ENCODE data around the gene GULP1.
"Not testable (repeated sequence)": the region's sequence is repeated elsewhere in the genome, so short reads cannot be mapped to it uniquely, and the experiment has no call there.

Gene GULP1

DNA sequence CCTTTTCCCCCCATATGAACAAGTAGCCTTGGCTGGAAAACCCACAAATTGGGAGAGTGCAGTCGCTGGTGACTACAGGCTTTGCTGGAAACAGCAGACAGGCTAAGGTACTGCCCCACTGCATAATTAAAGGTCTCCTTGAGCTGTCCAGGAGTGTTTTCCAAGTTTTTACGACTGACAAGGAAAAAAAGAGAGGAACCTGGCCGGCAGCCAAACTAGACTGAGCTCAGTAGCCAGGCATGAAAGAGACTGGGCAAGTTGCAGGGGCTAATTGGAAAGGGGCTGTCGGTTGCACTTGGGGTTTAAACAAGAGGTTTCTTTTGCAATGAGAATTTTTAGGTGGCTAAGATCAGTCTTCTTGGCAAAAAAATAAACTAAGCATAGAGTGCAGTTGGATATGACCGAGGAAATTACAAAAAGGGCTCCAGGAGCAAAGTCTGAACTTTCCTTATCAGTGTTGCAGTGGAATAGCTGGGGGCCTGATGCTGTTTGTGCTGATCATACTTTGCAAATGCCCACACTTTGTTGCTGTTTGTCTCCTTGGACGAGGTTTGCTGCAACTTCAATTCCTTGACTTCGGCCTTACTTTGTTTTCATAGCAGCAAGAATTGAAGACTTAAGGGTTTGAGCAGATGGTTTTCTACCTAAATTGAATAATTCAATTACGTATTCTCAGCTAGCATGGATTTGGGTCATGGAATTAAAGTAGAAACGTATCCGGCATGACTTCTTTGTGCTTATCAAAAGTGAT is 2.1 kb downstream of the GULP1 start:
- peak overlapping the region; percentile 100 for H3K27ac Mint-ChIP-seq
- TF ChIP-seq CTCF (IDR thresholded peaks at IDR 0.05): no peak
- H3K4me3 Mint-ChIP-seq: peak overlapping the region; percentile 91
- DNase-seq: peak; percentile 38
- H3K27me3 Mint-ChIP-seq (ENCODE audit: low read depth, poor library complexity): no peaks in the 10 kb centered on the region
- H3K4me1 Mint-ChIP-seq: peaks cover 46% of the 10 kb centered on the region
- H3K9me3 Mint-ChIP-seq: no peaks in the 10 kb centered on the region
- no peaks in the 10 kb centered on the region for H3K36me3 Mint-ChIP-seq (ENCODE audit: low read depth)

DNA sequence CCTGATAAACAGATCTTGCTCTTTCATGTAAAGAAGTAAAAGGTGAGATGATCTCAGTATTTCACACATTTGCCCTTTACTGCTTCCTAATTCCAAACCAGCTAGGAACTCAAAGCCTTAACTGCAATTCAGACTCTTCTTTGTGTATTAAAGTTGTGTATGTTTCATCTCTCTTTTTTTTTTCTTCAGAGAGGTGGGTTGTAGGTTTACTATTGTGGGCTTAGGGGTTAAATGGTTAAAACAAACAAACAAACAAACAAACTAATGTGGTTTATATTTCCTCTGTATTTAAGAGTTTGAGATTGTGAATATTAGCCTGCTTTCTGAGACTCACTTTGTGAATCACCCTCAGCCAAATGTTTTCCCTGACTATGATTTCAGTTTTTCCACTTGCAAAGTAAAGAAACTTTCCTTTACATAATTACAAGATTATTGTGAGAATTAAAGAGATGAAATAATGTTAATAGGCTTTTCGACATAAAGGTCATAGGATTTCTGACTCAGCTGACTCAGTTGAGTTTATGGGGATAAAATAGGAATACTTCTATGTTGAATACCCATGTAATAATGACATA is 2.8 kb downstream of the GULP1 start:
- Mint-ChIP-seq H3K9me3 (no peaks in the 10 kb centered on the region), H3K4me3 (peak overlapping the region; percentile 91), H3K36me3 (ENCODE audit: low read depth) (no peaks in the 10 kb centered on the region), H3K27ac (peak overlapping the region; percentile 100), H3K27me3 (ENCODE audit: low read depth, poor library complexity) (no peaks in the 10 kb centered on the region), H3K4me1 (peaks cover 46% of the 10 kb centered on the region)
- no peak for DNase-seq
- no peak for TF ChIP-seq CTCF (IDR thresholded peaks at IDR 0.05)

GRCh38 chr2:188295067-188295685 is 3.5 kb downstream of the GULP1 start:
- no peak for DNase-seq
- Mint-ChIP-seq H3K36me3 (ENCODE audit: low read depth) (no peaks in the 10 kb centered on the region), H3K4me1 (peaks cover 46% of the 10 kb centered on the region), H3K9me3 (no peaks in the 10 kb centered on the region), H3K4me3 (peak overlapping the region; percentile 91), H3K27me3 (ENCODE audit: low read depth, poor library complexity) (no peaks in the 10 kb centered on the region), H3K27ac (peak overlapping the region; percentile 75)
- no peak for TF ChIP-seq CTCF (IDR thresholded peaks at IDR 0.05)

- H3K27me3 Mint-ChIP-seq (ENCODE audit: low read depth, poor library complexity): no peaks in the 10 kb centered on the region
- no peaks in the 10 kb centered on the region for H3K36me3 Mint-ChIP-seq (ENCODE audit: low read depth)
- H3K4me3 Mint-ChIP-seq: no peak overlapping the region
- no peak overlapping the region for H3K27ac Mint-ChIP-seq
- DNase-seq: no peak
- peaks cover 38% of the 10 kb centered on the region for H3K4me1 Mint-ChIP-seq
- no peak for TF ChIP-seq CTCF (IDR thresholded peaks at IDR 0.05)
- H3K9me3 Mint-ChIP-seq: no peaks in the 10 kb centered on the region
Measured at GRCh38 chr2:188297978-188298377, 6.3 kb downstream of the GULP1 start.

- not testable (repeated sequence) for DNase-seq; H3K4me3 Mint-ChIP-seq; H3K36me3 Mint-ChIP-seq (ENCODE audit: low read depth); H3K9me3 Mint-ChIP-seq; H3K27me3 Mint-ChIP-seq (ENCODE audit: low read depth, poor library complexity)
- H3K27ac Mint-ChIP-seq: peak overlapping the region; percentile 53
- peaks cover 38% of the 10 kb centered on the region for H3K4me1 Mint-ChIP-seq
Measured at GRCh38 chr2:188298937-188299371, 7.3 kb downstream of the GULP1 start.

GRCh38 chr2:188303363-188304031 is 11.8 kb downstream of the GULP1 start:
- Mint-ChIP-seq H3K27me3 (ENCODE audit: low read depth, poor library complexity) (no peaks in the 10 kb centered on the region), H3K9me3 (no peaks in the 10 kb centered on the region), H3K27ac (no peak overlapping the region), H3K36me3 (ENCODE audit: low read depth) (no peaks in the 10 kb centered on the region), H3K4me1 (peaks cover 18% of the 10 kb centered on the region), H3K4me3 (no peak overlapping the region)
- no peak for TF ChIP-seq CTCF (IDR thresholded peaks at IDR 0.05)
- DNase-seq: no peak
